B cell (primary cell): ENCODE measurements around the gene CES1. TPM values are rescaled to one million over a fixed set of nuclear protein-coding genes. Genes with fewer than 3 reads are reported as not detected.

Source experiments
- ATAC-seq: fragments of 200-7000 bp; cut with Tn5 transposase; one replicate; pipeline ENCODE4 v1.10.0; 2021; ENCODE audit warnings: low read depth, mild to moderate bottlenecking, moderate number of reproducible peaks, moderate library complexity
- CTCF ChIA-PET: fragments of 350-600 bp; sonication (Branson Sonifier 250); formaldehyde crosslinking; loops from one replicate; lab custom pipeline; 2021; ENCODE audit warnings: antibody characterized with exemption, inconsistent platforms; lab: Charles Lee
- POLR2A ChIA-PET: fragments of 350-600 bp; sonication (Branson Sonifier 250); formaldehyde crosslinking; loops from one replicate; lab custom pipeline; 2021; ENCODE audit warnings: antibody characterized with exemption; lab: Charles Lee
- DNase-seq: peaks from one replicate; pipeline ENCODE4 v3.0.0; 2013
- H2AFZ ChIP-seq: 2 replicates; pipeline ENCODE4 v1.6.1; 2012; ENCODE audit warnings: mild to moderate bottlenecking, low read depth, low read length; ENCODE audit not compliant: insufficient read depth, poor library complexity, severe bottlenecking
- H3K27ac ChIP-seq, 2 donors: 1 replicate in 1 of 2; 2 replicates in 1 of 2; pipeline ENCODE4 v1.5.1; 2012 to 2013; ENCODE audit warnings: low read length in 2 of 2, mild to moderate bottlenecking in 2 of 2, moderate library complexity in 1 of 2
- H3K27me3 ChIP-seq, 4 experiments: fragments of 200-600 bp in 1 of 4; sonication (generic) in 1 of 4; replicated peaks in 1 of 4; 1 replicate in 2 of 4; 2 replicates in 2 of 4; pipeline versions ENCODE4 v1.6.1 to v1.7.0; 2013 to 2016; ENCODE audit warnings: low read length in 3 of 4, mild to moderate bottlenecking in 2 of 4, mixed read lengths in 1 of 4, moderate library complexity in 1 of 4; ENCODE audit not compliant: insufficient read depth in 4 of 4, control insufficient read depth in 3 of 4; ENCODE audit errors: control extremely low read depth in 1 of 4
- H3K36me3 ChIP-seq, 2 experiments: replicated peaks in 1 of 2; 1 replicate in 1 of 2; 2 replicates in 1 of 2; pipeline versions ENCODE4 v1.6.1 to v1.7.1; 2013; ENCODE audit warnings: low read length in 1 of 2; ENCODE audit not compliant: insufficient read depth in 2 of 2, control insufficient read depth in 1 of 2; ENCODE audit errors: control extremely low read depth in 1 of 2, extremely low read depth in 1 of 2
- H3K4me1 ChIP-seq, 2 donors: fragments of 200-600 bp in 1 of 2; sonication (generic) in 1 of 2; 1 replicate in 1 of 2; 2 replicates in 1 of 2; pipeline versions ENCODE4 v1.5.1 to v1.6.1; 2013 to 2017; ENCODE audit warnings: low read length in 2 of 2; ENCODE audit not compliant: control insufficient read depth in 2 of 2, insufficient read depth in 2 of 2
- H3K4me2 ChIP-seq: replicated peaks from 2 replicates; pipeline ENCODE3; 2012; ENCODE audit warnings: mild to moderate bottlenecking, low read depth, low read length; ENCODE audit not compliant: poor library complexity, severe bottlenecking
- H3K4me3 ChIP-seq, 5 experiments: fragments of 200-600 bp in 1 of 5; sonication (generic) in 1 of 5; 1 replicate in 3 of 5; 2 replicates in 2 of 5; pipeline versions ENCODE4 v1.5.1 to v1.7.0; 2011 to 2016; ENCODE audit warnings: low read length in 4 of 5, mild to moderate bottlenecking in 4 of 5, low read depth in 2 of 5, control low read depth in 1 of 5, moderate library complexity in 1 of 5; ENCODE audit not compliant: insufficient read depth in 1 of 5; ENCODE audit errors: control extremely low read depth in 1 of 5, extremely low read depth in 1 of 5
- H3K79me2 ChIP-seq: fragments of 200-600 bp; sonication (generic); one replicate; pipeline ENCODE4 v1.6.0; 2016; ENCODE audit warnings: low read length; ENCODE audit not compliant: control insufficient read depth, insufficient read depth
- H3K9ac ChIP-seq: fragments of 200-600 bp; sonication (generic); 2 replicates; pipeline ENCODE4 v1.6.1; 2017; ENCODE audit warnings: mild to moderate bottlenecking, low read length, moderate library complexity
- H3K9me3 ChIP-seq, 3 donors: one replicate each; pipeline versions ENCODE4 v1.6.1 to v1.7.1; 2013; ENCODE audit warnings: low read length in 2 of 3; ENCODE audit not compliant: control insufficient read depth in 2 of 3, insufficient read depth in 1 of 3; ENCODE audit errors: control extremely low read depth in 1 of 3
- H4K20me1 ChIP-seq: 2 replicates; pipeline ENCODE4 v1.6.0; 2012; ENCODE audit warnings: mild to moderate bottlenecking, low read length; ENCODE audit not compliant: insufficient read depth, control insufficient read depth, poor library complexity, severe bottlenecking
- H3K27ac Mint-ChIP-seq: one replicate; pipeline ENCODE4 v1.8.0; 2021; ENCODE audit warnings: mixed read lengths
- H3K27me3 Mint-ChIP-seq: one replicate; pipeline ENCODE4 v1.8.0; 2021; ENCODE audit warnings: mixed read lengths
- H3K4me1 Mint-ChIP-seq: one replicate; pipeline ENCODE4 v1.8.0; 2021; ENCODE audit warnings: mixed read lengths
- H3K4me3 Mint-ChIP-seq: one replicate; pipeline ENCODE4 v1.8.0; 2021; ENCODE audit warnings: mixed read lengths
- H3K9me3 Mint-ChIP-seq: one replicate; pipeline ENCODE4 v1.8.0; 2022; ENCODE audit warnings: mixed read lengths; ENCODE audit not compliant: insufficient read depth
- EZH2 ChIP-seq: IDR thresholded peaks from 2 replicates; pipeline ENCODE4 v1.6.1; 2012; ENCODE audit warnings: borderline replicate concordance, low read depth, mild to moderate bottlenecking, moderate library complexity, low read length; ENCODE audit not compliant: insufficient read depth, poor library complexity, severe bottlenecking
- WGBS: methylation state at CpG from one replicate; pipeline ENCODE4 v1.1.5; 2013; ENCODE audit warnings: missing lambda C conversion rate; ENCODE audit not compliant: insufficient coverage; 5-methylcytosine and 5-hydroxymethylcytosine counted together
- intact Hi-C: fragments of 100-400 bp; cut with micrococcal nuclease; formaldehyde crosslinking; loops from one replicate; pipeline ENCODE4 v1.10.0; 2022
- polyA plus RNA-seq: library from polyadenylated mRNA; depleted of rRNA; stranded (reverse); fragments of >200 nt; gene quantifications from 2 replicates; pipeline ENCODE4 v1.2.3, GENCODE V29; 2012
- total RNA-seq, 2 donors: library from RNA; stranded (reverse); fragments of 120-200 nt in 1 of 2; gene quantifications; 1 replicate in 1 of 2; 2 replicates in 1 of 2; pipeline versions ENCODE4 v1.2.3 to v1.2.4, GENCODE V29; 2013 to 2022
- TF ChIP-seq, protein P1 (sequence below): fragments of 200-600 bp; IDR thresholded peaks from one replicate; pipeline ENCODE4 v1.8.0; 2022; ENCODE audit warnings: antibody characterized with exemption, mild to moderate bottlenecking

CES1 gene
- total and polyA plus RNA-seq, 2 donors (not counting 1 experiment from before 2014, with no cell fraction given), result 0.37 to 1.2 TPM

DNA sequence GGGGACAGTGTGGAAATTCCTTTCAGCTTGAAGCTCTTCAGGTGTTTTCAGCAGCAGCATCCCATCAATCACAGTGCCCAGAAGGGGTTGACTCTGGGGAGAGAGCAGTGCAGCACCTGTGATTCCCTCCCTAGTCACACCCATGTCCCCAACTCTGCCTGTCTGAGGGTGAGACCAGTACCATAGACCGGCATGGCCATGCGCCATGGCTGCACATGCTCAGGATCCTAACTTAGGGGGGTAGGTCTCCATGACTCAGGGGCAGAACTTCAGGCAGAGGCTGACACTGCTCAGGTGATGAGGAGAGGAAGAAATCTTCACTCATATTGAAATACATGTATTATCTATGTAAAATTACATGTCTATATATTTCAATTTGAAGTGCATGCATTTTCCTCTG lies 19.9 kb downstream of the CES1 start:
- H3K9ac ChIP-seq, result no peak overlapping the region
- Mint-ChIP-seq H3K9me3 (no peaks in the 10 kb centered on the region), H3K27ac (no peak overlapping the region), H3K4me1 (no peaks in the 10 kb centered on the region), H3K27me3 (peaks cover 50% of the 10 kb centered on the region), H3K4me3 (no peak overlapping the region)
- no peaks in the 10 kb centered on the region for H3K9me3 ChIP-seq
- no peaks in the 10 kb centered on the region for H3K27me3 ChIP-seq
- no peak overlapping the region for H3K4me3 ChIP-seq
- DNase-seq, result no peak
- ChIA-PET CTCF (no interaction called here), POLR2A (no interaction called here)
- no peaks in the 10 kb centered on the region for H3K36me3 ChIP-seq
- no peaks in the 10 kb centered on the region for H3K79me2 ChIP-seq
- intact Hi-C loops, result no loop called here
- no CpG with 5 or more reads among the region's 2 CpGs for WGBS
- no peak overlapping the region for H2AFZ ChIP-seq
- H3K4me1 ChIP-seq, result no peaks in the 10 kb centered on the region
- no peak overlapping the region for H3K4me2 ChIP-seq
- no peak for TF ChIP-seq EZH2
- TF ChIP-seq, protein P1, sequence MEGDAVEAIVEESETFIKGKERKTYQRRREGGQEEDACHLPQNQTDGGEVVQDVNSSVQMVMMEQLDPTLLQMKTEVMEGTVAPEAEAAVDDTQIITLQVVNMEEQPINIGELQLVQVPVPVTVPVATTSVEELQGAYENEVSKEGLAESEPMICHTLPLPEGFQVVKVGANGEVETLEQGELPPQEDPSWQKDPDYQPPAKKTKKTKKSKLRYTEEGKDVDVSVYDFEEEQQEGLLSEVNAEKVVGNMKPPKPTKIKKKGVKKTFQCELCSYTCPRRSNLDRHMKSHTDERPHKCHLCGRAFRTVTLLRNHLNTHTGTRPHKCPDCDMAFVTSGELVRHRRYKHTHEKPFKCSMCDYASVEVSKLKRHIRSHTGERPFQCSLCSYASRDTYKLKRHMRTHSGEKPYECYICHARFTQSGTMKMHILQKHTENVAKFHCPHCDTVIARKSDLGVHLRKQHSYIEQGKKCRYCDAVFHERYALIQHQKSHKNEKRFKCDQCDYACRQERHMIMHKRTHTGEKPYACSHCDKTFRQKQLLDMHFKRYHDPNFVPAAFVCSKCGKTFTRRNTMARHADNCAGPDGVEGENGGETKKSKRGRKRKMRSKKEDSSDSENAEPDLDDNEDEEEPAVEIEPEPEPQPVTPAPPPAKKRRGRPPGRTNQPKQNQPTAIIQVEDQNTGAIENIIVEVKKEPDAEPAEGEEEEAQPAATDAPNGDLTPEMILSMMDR, result no peak
- no peaks in the 10 kb centered on the region for H4K20me1 ChIP-seq
- no peak overlapping the region for H3K27ac ChIP-seq
- ATAC-seq, result no peak

DNA sequence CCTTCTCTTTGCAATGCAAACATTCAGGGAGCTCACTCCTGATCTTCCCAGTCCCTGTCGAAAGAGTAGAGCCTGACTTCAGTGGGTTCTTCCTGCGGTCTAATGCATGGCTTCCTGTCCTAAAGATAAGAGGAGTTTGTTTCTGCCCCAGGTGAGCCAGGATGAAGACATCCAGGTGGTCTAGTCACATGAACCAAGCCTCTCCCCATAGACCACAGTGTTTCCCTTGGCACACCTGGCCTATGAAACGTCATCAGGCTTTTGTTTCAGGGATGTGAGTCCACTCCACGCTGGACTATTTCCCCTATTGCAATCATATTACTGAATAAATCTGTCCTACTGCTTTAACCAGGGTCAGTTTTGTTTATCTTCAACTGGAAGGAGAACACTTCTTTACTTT lies 21.1 kb downstream of the CES1 start:
- Histone ChIP-seq H2AFZ (no peak overlapping the region), H3K4me3 (no peak overlapping the region), H3K4me2 (no peak overlapping the region), H3K27me3 (no peaks in the 10 kb centered on the region), H3K36me3 (no peaks in the 10 kb centered on the region), H3K9me3 (no peaks in the 10 kb centered on the region), H4K20me1 (no peaks in the 10 kb centered on the region), H3K79me2 (no peaks in the 10 kb centered on the region), H3K4me1 (no peaks in the 10 kb centered on the region), H3K27ac (no peak overlapping the region), H3K9ac (no peak overlapping the region)
- ATAC-seq (no peak), DNase-seq (no peak)
- TF ChIP-seq EZH2, result no peak
- TF ChIP-seq, protein P1, result no peak
- no peak overlapping the region for H3K27ac Mint-ChIP-seq
- no peaks in the 10 kb centered on the region for H3K4me1 Mint-ChIP-seq
- ChIA-PET CTCF (no interaction called here), POLR2A (no interaction called here)
- 69% methylated on average over 2 of the region's 4 CpGs for WGBS
- intact Hi-C loops, result no loop called here
- peaks cover 42% of the 10 kb centered on the region for H3K27me3 Mint-ChIP-seq
- no peak overlapping the region for H3K4me3 Mint-ChIP-seq
- no peaks in the 10 kb centered on the region for H3K9me3 Mint-ChIP-seq
